Iris pigment epithelial cell (primary cell): ENCODE results near the gene SETX.

ENCODE experiments used
- DNase-seq: peaks from one replicate; pipeline ENCODE4 v3.0.0-alpha.2; 2011; ENCODE audit warnings: low read depth

The SETX gene

GRCh38 chr9:132283165-132283564, 71.6 kb downstream of the SETX start:
- DNase-seq: peak; percentile 12

- no peak for DNase-seq
These were observed 79.9 kb downstream of the SETX start for GRCh38 chr9:132274861-132275260.

GRCh38 chr9:132269704-132270516, 84.9 kb downstream of the SETX start:
- peak; percentile 25 for DNase-seq

GRCh38 chr9:132268725-132269352, 85.9 kb downstream of the SETX start:
- peak; percentile 60 for DNase-seq

- DNase-seq: no peak
These were observed 87.1 kb downstream of the SETX start for GRCh38 chr9:132267660-132268059.

- DNase-seq: no peak
These were observed 88.8 kb downstream of the SETX start for GRCh38 chr9:132266017-132266416.

- DNase-seq: no peak
These were observed 93.9 kb downstream of the SETX start for GRCh38 chr9:132260846-132261245.

GRCh38 chr9:132250324-132251262, 104.2 kb downstream of the SETX start:
- no peak for DNase-seq

- no peak for DNase-seq
These were observed 105.1 kb downstream of the SETX start for GRCh38 chr9:132249690-132250089.

- DNase-seq: no peak
These were observed 105.7 kb downstream of the SETX start for GRCh38 chr9:132249123-132249522.

- no peak for DNase-seq
These were observed 106.8 kb downstream of the SETX start for GRCh38 chr9:132247942-132248341.

- no peak for DNase-seq
These were observed 109.3 kb downstream of the SETX start for GRCh38 chr9:132245465-132245864.

GRCh38 chr9:132244582-132245455, 110.0 kb downstream of the SETX start:
- no peak for DNase-seq

GRCh38 chr9:132243156-132244074, 111.4 kb downstream of the SETX start:
- DNase-seq: no peak

GRCh38 chr9:132242621-132243155, 112.1 kb downstream of the SETX start:
- DNase-seq: no peak

GRCh38 chr9:132241840-132242620, 112.8 kb downstream of the SETX start:
- DNase-seq: peak; percentile 17

GRCh38 chr9:132241483-132241839, 113.3 kb downstream of the SETX start:
- DNase-seq: no peak

- peak; percentile 89 for DNase-seq
These were observed 113.8 kb downstream of the SETX start for GRCh38 chr9:132240841-132241482.
